ENCODE measurements around the gene UBE2A. TPM values are rescaled to one million over a fixed set of nuclear protein-coding genes. Genes with fewer than 3 reads are reported as not detected.

Gene UBE2A
- total and polyA plus RNA-seq, 2 donors (not counting 1 experiment from before 2014, with no cell fraction given), result 50.3 to 70.9 TPM

GRCh38 chrX:119549327-119550016 is 24.9 kb upstream of the UBE2A start:
- WGBS (ENCODE audit: insufficient coverage), result no CpG with 5 or more reads among the region's 7 CpGs
- ChIA-PET POLR2A (interaction anchor here (0.6 to 1.4 kb wide), 3 partner anchors 25 to 55 kb away, joined by 4 to 8 read pairs (median 4); partner anchors contain the start of gene UBE2A), CTCF (interaction anchor here (1.3 to 1.9 kb wide), 2 partner anchors 61 to 180 kb away, joined by 5 to 6 read pairs; no protein-coding TSS in a partner anchor)
- H3K9me3 Mint-ChIP-seq (ENCODE audit: insufficient read depth), result no peaks in the 10 kb centered on the region
- peaks cover 22% of the 10 kb centered on the region for H3K4me1 Mint-ChIP-seq
- peak overlapping the region; percentile 66 for H3K4me2 ChIP-seq (replicated peaks; ENCODE audit: low read depth, low read length, poor library complexity, severe bottlenecking)
- intact Hi-C loops (cut with micrococcal nuclease), result no loop called here
- no peaks in the 10 kb centered on the region for H3K36me3 ChIP-seq (replicated peaks in 1 of 2; ENCODE audit: control extremely low read depth in 1 of 2, control insufficient read depth in 1 of 2, extremely low read depth in 1 of 2, insufficient read depth in 2 of 2, low read length in 1 of 2)
- peak overlapping the region; percentile 61 to 83 for H3K27ac ChIP-seq (ENCODE audit: low read length in 2 of 2)
- H2AFZ ChIP-seq (ENCODE audit: insufficient read depth, low read depth, low read length, poor library complexity, severe bottlenecking), result peak overlapping the region; percentile 48
- peak overlapping the region; percentile 86 for H3K4me3 Mint-ChIP-seq
- H3K4me1 ChIP-seq (ENCODE audit: control insufficient read depth in 2 of 2, insufficient read depth in 2 of 2, low read length in 2 of 2), result peaks cover 9 to 19% of the 10 kb centered on the region in 2 donors
- peak overlapping the region; percentile 53 for H3K9ac ChIP-seq (ENCODE audit: low read length)
- no peaks in the 10 kb centered on the region for H3K27me3 ChIP-seq (replicated peaks in 1 of 4; ENCODE audit: control extremely low read depth in 1 of 4, control insufficient read depth in 3 of 4, insufficient read depth in 4 of 4, low read length in 3 of 4)
- no peaks in the 10 kb centered on the region for H4K20me1 ChIP-seq (ENCODE audit: control insufficient read depth, insufficient read depth, low read length, poor library complexity, severe bottlenecking)
- H3K79me2 ChIP-seq (ENCODE audit: control insufficient read depth, insufficient read depth, low read length), result peaks cover 72% of the 10 kb centered on the region
- TF ChIP-seq EZH2 (IDR thresholded peaks at IDR 0.05; ENCODE audit: borderline replicate concordance, insufficient read depth, low read depth, low read length, poor library complexity, severe bottlenecking), result no peak
- TF ChIP-seq, protein P1, sequence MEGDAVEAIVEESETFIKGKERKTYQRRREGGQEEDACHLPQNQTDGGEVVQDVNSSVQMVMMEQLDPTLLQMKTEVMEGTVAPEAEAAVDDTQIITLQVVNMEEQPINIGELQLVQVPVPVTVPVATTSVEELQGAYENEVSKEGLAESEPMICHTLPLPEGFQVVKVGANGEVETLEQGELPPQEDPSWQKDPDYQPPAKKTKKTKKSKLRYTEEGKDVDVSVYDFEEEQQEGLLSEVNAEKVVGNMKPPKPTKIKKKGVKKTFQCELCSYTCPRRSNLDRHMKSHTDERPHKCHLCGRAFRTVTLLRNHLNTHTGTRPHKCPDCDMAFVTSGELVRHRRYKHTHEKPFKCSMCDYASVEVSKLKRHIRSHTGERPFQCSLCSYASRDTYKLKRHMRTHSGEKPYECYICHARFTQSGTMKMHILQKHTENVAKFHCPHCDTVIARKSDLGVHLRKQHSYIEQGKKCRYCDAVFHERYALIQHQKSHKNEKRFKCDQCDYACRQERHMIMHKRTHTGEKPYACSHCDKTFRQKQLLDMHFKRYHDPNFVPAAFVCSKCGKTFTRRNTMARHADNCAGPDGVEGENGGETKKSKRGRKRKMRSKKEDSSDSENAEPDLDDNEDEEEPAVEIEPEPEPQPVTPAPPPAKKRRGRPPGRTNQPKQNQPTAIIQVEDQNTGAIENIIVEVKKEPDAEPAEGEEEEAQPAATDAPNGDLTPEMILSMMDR (IDR thresholded peaks at IDR 0.05), result no peak
- no peaks in the 10 kb centered on the region for H3K27me3 Mint-ChIP-seq
- H3K4me3 ChIP-seq (ENCODE audit: control extremely low read depth in 1 of 5, extremely low read depth in 1 of 5, insufficient read depth in 1 of 5, low read depth in 2 of 5, low read length in 4 of 5), result peak overlapping the region in 3 of 5 experiments; percentile 1 to 51 (median 32)
- no peaks in the 10 kb centered on the region for H3K9me3 ChIP-seq (ENCODE audit: control extremely low read depth in 1 of 3, control insufficient read depth in 2 of 3, insufficient read depth in 1 of 3, low read length in 2 of 3)
- peak overlapping the region; percentile 92 for H3K27ac Mint-ChIP-seq
- DNase-seq, result peak; percentile 39
- peak; percentile 36 for ATAC-seq (ENCODE audit: low read depth)

- Histone ChIP-seq H3K4me2 (replicated peaks; ENCODE audit: low read depth, low read length, poor library complexity, severe bottlenecking) (no peak overlapping the region), H4K20me1 (ENCODE audit: control insufficient read depth, insufficient read depth, low read length, poor library complexity, severe bottlenecking) (no peaks in the 10 kb centered on the region), H3K27ac (ENCODE audit: low read length in 2 of 2) (no peak overlapping the region), H3K36me3 (replicated peaks in 1 of 2; ENCODE audit: control extremely low read depth in 1 of 2, control insufficient read depth in 1 of 2, extremely low read depth in 1 of 2, insufficient read depth in 2 of 2, low read length in 1 of 2) (peaks cover under 1 to 2% of the 10 kb centered on the region in 2 experiments), H2AFZ (ENCODE audit: insufficient read depth, low read depth, low read length, poor library complexity, severe bottlenecking) (no peak overlapping the region), H3K4me3 (ENCODE audit: control extremely low read depth in 1 of 5, extremely low read depth in 1 of 5, insufficient read depth in 1 of 5, low read depth in 2 of 5, low read length in 4 of 5) (no peak overlapping the region), H3K9me3 (ENCODE audit: control extremely low read depth in 1 of 3, control insufficient read depth in 2 of 3, insufficient read depth in 1 of 3, low read length in 2 of 3) (no peaks in the 10 kb centered on the region), H3K79me2 (ENCODE audit: control insufficient read depth, insufficient read depth, low read length) (peaks cover 68% of the 10 kb centered on the region), H3K9ac (ENCODE audit: low read length) (no peak overlapping the region), H3K27me3 (replicated peaks in 1 of 4; ENCODE audit: control extremely low read depth in 1 of 4, control insufficient read depth in 3 of 4, insufficient read depth in 4 of 4, low read length in 3 of 4) (no peaks in the 10 kb centered on the region), H3K4me1 (ENCODE audit: control insufficient read depth in 2 of 2, insufficient read depth in 2 of 2, low read length in 2 of 2) (peaks cover 9 to 19% of the 10 kb centered on the region in 2 donors)
- ChIA-PET POLR2A (no interaction called here), CTCF (no interaction called here)
- no peak for ATAC-seq (ENCODE audit: low read depth)
- H3K27ac Mint-ChIP-seq, result no peak overlapping the region
- H3K4me1 Mint-ChIP-seq, result peaks cover 19% of the 10 kb centered on the region
- H3K9me3 Mint-ChIP-seq (ENCODE audit: insufficient read depth), result no peaks in the 10 kb centered on the region
- TF ChIP-seq EZH2 (IDR thresholded peaks at IDR 0.05; ENCODE audit: borderline replicate concordance, insufficient read depth, low read depth, low read length, poor library complexity, severe bottlenecking), result no peak
- TF ChIP-seq, protein P1 (IDR thresholded peaks at IDR 0.05), result no peak
- no peak for DNase-seq
- intact Hi-C loops (cut with micrococcal nuclease), result no loop called here
- no peaks in the 10 kb centered on the region for H3K27me3 Mint-ChIP-seq
- no peak overlapping the region for H3K4me3 Mint-ChIP-seq
- no CpG with 5 or more reads among the region's 3 CpGs for WGBS (ENCODE audit: insufficient coverage)
These were observed 21.9 kb upstream of the UBE2A start for GRCh38 chrX:119552508-119552907.

Measured in B cell (primary cell).